HepG2 (cell line): Measurements from ENCODE around the gene CKS1B. TPM values are rescaled to one million over a fixed set of nuclear protein-coding genes. Genes with fewer than 3 reads are reported as not detected.

Source experiments
- CBX5 ChIP-seq: sonication (generic); formaldehyde crosslinking; IDR thresholded peaks from 2 replicates; pipeline ENCODE4 v1.4.0; 2020; ENCODE audit warnings: missing genetic modification reagents, borderline replicate concordance
- HNRNPH1 ChIP-seq: fragments of 200-400 bp; formaldehyde crosslinking; optimal IDR thresholded peaks from 2 replicates; pipeline ENCODE3; 2017; ENCODE audit warnings: mild to moderate bottlenecking, low read depth, low read length
- HOXA9 ChIP-seq: sonication (generic); formaldehyde crosslinking; IDR thresholded peaks from 2 replicates; pipeline ENCODE4 v1.8.1; 2022; ENCODE audit warnings: missing genetic modification reagents, mild to moderate bottlenecking, moderate library complexity, borderline replicate concordance
- KDM6A ChIP-seq: IDR thresholded peaks from 2 replicates; pipeline ENCODE4 v1.6.1; 2016; ENCODE audit warnings: low read depth
- MXD1 ChIP-seq: sonication (generic); formaldehyde crosslinking; IDR thresholded peaks from 2 replicates; pipeline ENCODE4 v1.4.0; 2020; ENCODE audit warnings: mild to moderate bottlenecking, missing genetic modification reagents
- PRDM15 ChIP-seq: sonication (generic); formaldehyde crosslinking; IDR thresholded peaks from 2 replicates; pipeline ENCODE4 v1.4.0; 2020; ENCODE audit warnings: missing genetic modification reagents
- SMAD9 ChIP-seq: sonication (generic); formaldehyde crosslinking; IDR thresholded peaks from 2 replicates; pipeline ENCODE4 v1.5.1; 2020; ENCODE audit warnings: mild to moderate bottlenecking, missing genetic modification reagents
- SNAPC2 ChIP-seq: sonication (generic); formaldehyde crosslinking; IDR thresholded peaks from 2 replicates; pipeline ENCODE4 v1.8.1; 2022; ENCODE audit warnings: mild to moderate bottlenecking, missing genetic modification reagents
- TFAP4 ChIP-seq: sonication (generic); IDR thresholded peaks from 2 replicates; pipeline ENCODE4 v1.6.1; 2016; ENCODE audit warnings: low read depth, borderline replicate concordance
- ZFP90 ChIP-seq: sonication (generic); formaldehyde crosslinking; IDR thresholded peaks from 2 replicates; pipeline ENCODE4 v1.8.0; 2022; ENCODE audit warnings: missing genetic modification reagents, mild to moderate bottlenecking, inconsistent platforms, borderline replicate concordance
- ZNF12 ChIP-seq: sonication (generic); formaldehyde crosslinking; IDR thresholded peaks from 2 replicates; pipeline ENCODE4 v1.5.0; 2020; ENCODE audit warnings: missing genetic modification reagents
- ZNF660 ChIP-seq: sonication (generic); formaldehyde crosslinking; IDR thresholded peaks from 2 replicates; pipeline ENCODE4 v1.5.1; 2020; ENCODE audit warnings: mild to moderate bottlenecking, low read depth, missing genetic modification reagents, borderline replicate concordance
- ZSCAN5A ChIP-seq: sonication (generic); formaldehyde crosslinking; IDR thresholded peaks from 2 replicates; pipeline ENCODE4 v1.8.0; 2022; ENCODE audit warnings: mild to moderate bottlenecking, missing genetic modification reagents, borderline replicate concordance
- polyA plus RNA-seq, 8 experiments: library from polyadenylated mRNA; depleted of rRNA in 3 of 8; stranded (reverse) in 7 of 8; unstranded in 1 of 8; fragments of >200 nt; fragmentation: Illumina TruSeq in 4 of 8; extraction: Trizol in 4 of 8; gene quantifications; 2 replicates each; pipeline versions ENCODE4 v1.2.1 to v1.2.3, GENCODE V29; 2011 to 2016; ENCODE audit warnings: low read depth in 4 of 8, missing spikeins in 1 of 8, mixed read lengths in 1 of 8; ENCODE audit not compliant: insufficient read depth in 1 of 8
- total RNA-seq, 5 experiments: library from RNA; depleted of rRNA; stranded (reverse); fragments of >200 nt; fragmentation: Illumina TruSeq; extraction: Trizol; gene quantifications; 2 replicates each; pipeline ENCODE4 v1.2.3, GENCODE V29; 2016; ENCODE audit warnings: low read depth in 1 of 5
- TF ChIP-seq, protein P1 (sequence below): sonication (generic); formaldehyde crosslinking; IDR thresholded peaks from 2 replicates; pipeline ENCODE4 v1.8.0; 2022; ENCODE audit warnings: missing genetic modification reagents, mild to moderate bottlenecking, borderline replicate concordance
- TF ChIP-seq, protein P2 (sequence below): sonication (generic); formaldehyde crosslinking; IDR thresholded peaks from 2 replicates; pipeline ENCODE4 v1.4.0; 2020; ENCODE audit warnings: missing genetic modification reagents, borderline replicate concordance

Gene CKS1B
- total and polyA plus RNA-seq, 2 of the 13 experiments (the other 11 are each of a cell fraction or from before 2014, with no cell fraction given): 217 to 222 TPM

DNA sequence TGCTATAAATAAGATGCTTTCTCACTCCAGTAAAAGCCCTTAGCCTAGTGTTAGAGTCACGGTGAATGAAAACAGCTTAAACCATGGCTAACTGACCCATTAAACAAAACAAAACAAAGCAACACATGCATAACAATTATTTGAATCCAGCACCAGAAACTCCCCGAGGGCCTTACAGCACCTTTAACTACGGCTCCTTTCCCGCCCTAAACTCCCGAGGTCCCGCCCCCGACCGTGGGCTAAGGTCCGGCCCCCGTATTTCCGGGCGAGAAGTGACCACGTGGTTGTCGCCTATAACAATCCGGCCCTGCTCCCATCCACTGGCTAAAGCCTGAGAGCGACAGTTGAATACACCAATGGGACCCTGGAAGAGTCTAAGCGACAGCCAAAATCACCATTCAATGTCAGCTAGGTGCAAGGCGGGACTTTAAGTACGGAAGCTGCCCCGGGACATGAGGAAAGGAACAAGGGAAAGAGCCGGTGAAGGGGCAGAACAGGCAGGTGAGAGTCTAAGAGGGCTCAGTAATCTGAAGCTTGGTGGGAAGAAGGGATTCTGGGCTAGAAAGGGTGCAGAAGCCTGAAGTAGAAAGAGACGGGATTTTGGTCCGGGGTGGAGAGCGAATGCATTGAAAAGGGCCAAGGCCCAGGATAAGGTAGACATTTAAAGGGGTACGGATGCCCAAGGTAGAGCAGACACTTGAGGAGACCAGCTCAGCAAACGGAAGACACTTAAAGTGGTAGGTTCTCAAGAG is 8.6 kb downstream of the CKS1B start, which contains the start of gene FLAD1 (continued):
- TF ChIP-seq ZSCAN5A (CRISPR knock-in tag): no peak; the same call in 1 of the 2 replicates
- no peak for TF ChIP-seq SNAPC2 (CRISPR knock-in tag)
- no peak for TF ChIP-seq KDM6A
- TF ChIP-seq ZNF12 (CRISPR knock-in tag): no peak
- TF ChIP-seq ZNF660 (CRISPR knock-in tag): no peak
- no peak for TF ChIP-seq SMAD9
- TF ChIP-seq, protein P1, sequence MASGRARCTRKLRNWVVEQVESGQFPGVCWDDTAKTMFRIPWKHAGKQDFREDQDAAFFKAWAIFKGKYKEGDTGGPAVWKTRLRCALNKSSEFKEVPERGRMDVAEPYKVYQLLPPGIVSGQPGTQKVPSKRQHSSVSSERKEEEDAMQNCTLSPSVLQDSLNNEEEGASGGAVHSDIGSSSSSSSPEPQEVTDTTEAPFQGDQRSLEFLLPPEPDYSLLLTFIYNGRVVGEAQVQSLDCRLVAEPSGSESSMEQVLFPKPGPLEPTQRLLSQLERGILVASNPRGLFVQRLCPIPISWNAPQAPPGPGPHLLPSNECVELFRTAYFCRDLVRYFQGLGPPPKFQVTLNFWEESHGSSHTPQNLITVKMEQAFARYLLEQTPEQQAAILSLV (CRISPR knock-in tag): no peak
- TF ChIP-seq MXD1 (CRISPR knock-in tag): peak; percentile 76; the same call in 1 of the 2 replicates
- no peak for TF ChIP-seq CBX5
- TF ChIP-seq PRDM15 (CRISPR knock-in tag): no peak
- TF ChIP-seq, protein P2, sequence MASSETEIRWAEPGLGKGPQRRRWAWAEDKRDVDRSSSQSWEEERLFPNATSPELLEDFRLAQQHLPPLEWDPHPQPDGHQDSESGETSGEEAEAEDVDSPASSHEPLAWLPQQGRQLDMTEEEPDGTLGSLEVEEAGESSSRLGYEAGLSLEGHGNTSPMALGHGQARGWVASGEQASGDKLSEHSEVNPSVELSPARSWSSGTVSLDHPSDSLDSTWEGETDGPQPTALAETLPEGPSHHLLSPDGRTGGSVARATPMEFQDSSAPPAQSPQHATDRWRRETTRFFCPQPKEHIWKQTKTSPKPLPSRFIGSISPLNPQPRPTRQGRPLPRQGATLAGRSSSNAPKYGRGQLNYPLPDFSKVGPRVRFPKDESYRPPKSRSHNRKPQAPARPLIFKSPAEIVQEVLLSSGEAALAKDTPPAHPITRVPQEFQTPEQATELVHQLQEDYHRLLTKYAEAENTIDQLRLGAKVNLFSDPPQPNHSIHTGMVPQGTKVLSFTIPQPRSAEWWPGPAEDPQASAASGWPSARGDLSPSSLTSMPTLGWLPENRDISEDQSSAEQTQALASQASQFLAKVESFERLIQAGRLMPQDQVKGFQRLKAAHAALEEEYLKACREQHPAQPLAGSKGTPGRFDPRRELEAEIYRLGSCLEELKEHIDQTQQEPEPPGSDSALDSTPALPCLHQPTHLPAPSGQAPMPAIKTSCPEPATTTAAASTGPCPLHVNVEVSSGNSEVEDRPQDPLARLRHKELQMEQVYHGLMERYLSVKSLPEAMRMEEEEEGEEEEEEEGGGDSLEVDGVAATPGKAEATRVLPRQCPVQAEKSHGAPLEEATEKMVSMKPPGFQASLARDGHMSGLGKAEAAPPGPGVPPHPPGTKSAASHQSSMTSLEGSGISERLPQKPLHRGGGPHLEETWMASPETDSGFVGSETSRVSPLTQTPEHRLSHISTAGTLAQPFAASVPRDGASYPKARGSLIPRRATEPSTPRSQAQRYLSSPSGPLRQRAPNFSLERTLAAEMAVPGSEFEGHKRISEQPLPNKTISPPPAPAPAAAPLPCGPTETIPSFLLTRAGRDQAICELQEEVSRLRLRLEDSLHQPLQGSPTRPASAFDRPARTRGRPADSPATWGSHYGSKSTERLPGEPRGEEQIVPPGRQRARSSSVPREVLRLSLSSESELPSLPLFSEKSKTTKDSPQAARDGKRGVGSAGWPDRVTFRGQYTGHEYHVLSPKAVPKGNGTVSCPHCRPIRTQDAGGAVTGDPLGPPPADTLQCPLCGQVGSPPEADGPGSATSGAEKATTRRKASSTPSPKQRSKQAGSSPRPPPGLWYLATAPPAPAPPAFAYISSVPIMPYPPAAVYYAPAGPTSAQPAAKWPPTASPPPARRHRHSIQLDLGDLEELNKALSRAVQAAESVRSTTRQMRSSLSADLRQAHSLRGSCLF (CRISPR knock-in tag): no peak
- no peak for TF ChIP-seq TFAP4
- no peak for TF ChIP-seq HOXA9
- no peak for TF ChIP-seq HNRNPH1
- TF ChIP-seq ZFP90 (CRISPR knock-in tag): no peak
